MM.1S (cell line): ENCODE results near the gene SFT2D3.

Source experiments
- DNase-seq: peaks from one replicate; pipeline ENCODE4 v3.0.0-alpha.2; 2015
- H2AFZ ChIP-seq: fragments of 300-600 bp; sonication (generic); 2 replicates; pipeline ENCODE4 v1.6.0; 2016; ENCODE audit warnings: antibody characterized with exemption, low read length
- H3F3A ChIP-seq: fragments of 300-600 bp; sonication (generic); 2 replicates; pipeline ENCODE4 v1.6.1; 2016; ENCODE audit warnings: mild to moderate bottlenecking, antibody characterized with exemption, low read length, moderate library complexity, mixed read lengths; ENCODE audit not compliant: insufficient read depth
- H3K27ac ChIP-seq: fragments of 300-600 bp; sonication (generic); 2 replicates; pipeline ENCODE4 v1.5.1; 2016; ENCODE audit warnings: mild to moderate bottlenecking, low read length
- H3K27me3 ChIP-seq: fragments of 300-600 bp; sonication (generic); replicated peaks from 2 replicates; pipeline ENCODE4 v1.6.0; 2016; ENCODE audit warnings: low read length; ENCODE audit not compliant: insufficient read depth
- H3K36me3 ChIP-seq: fragments of 300-600 bp; sonication (generic); replicated peaks from 2 replicates; pipeline ENCODE4 v1.6.1; 2016; ENCODE audit warnings: mild to moderate bottlenecking, low read length, mixed read lengths; ENCODE audit not compliant: insufficient read depth
- H3K4me1 ChIP-seq: fragments of 300-600 bp; sonication (generic); 2 replicates; pipeline ENCODE4 v1.6.1; 2016; ENCODE audit warnings: low read length, mixed read lengths
- H3K4me2 ChIP-seq: fragments of 300-600 bp; sonication (generic); 2 replicates; pipeline ENCODE4 v1.6.0; 2016; ENCODE audit warnings: low read depth, low read length
- H3K4me3 ChIP-seq: fragments of 300-600 bp; sonication (generic); 2 replicates; pipeline ENCODE4 v1.5.1; 2016; ENCODE audit warnings: low read length, mixed read lengths
- H3K79me2 ChIP-seq: fragments of 300-600 bp; sonication (generic); 2 replicates; pipeline ENCODE4 v1.6.1; 2016; ENCODE audit warnings: mixed run types, low read length, mixed read lengths
- H3K9ac ChIP-seq: fragments of 300-600 bp; sonication (generic); 2 replicates; pipeline ENCODE4 v1.6.1; 2016; ENCODE audit warnings: low read length, mixed read lengths
- H3K9me2 ChIP-seq: fragments of 300-600 bp; sonication (generic); replicated peaks from 2 replicates; pipeline ENCODE4 v1.6.1; 2016; ENCODE audit warnings: mild to moderate bottlenecking, low read length, mixed read lengths; ENCODE audit not compliant: insufficient read depth
- H3K9me3 ChIP-seq: fragments of 300-600 bp; sonication (generic); replicated peaks from 2 replicates; pipeline ENCODE4 v1.6.1; 2016; ENCODE audit warnings: mild to moderate bottlenecking, low read length, mixed read lengths; ENCODE audit not compliant: insufficient read depth
- H4K20me1 ChIP-seq: fragments of 300-600 bp; sonication (generic); 2 replicates; pipeline ENCODE4 v1.6.1; 2016; ENCODE audit warnings: mild to moderate bottlenecking, low read length, moderate library complexity, mixed read lengths; ENCODE audit not compliant: insufficient read depth
- EZH2 ChIP-seq: fragments of 300-600 bp; sonication (generic); optimal IDR thresholded peaks from 2 replicates; pipeline ENCODE3; 2017; ENCODE audit warnings: low read depth, mild to moderate bottlenecking, antibody characterized with exemption, low read length, mixed read lengths
- EZH2phosphoT487 ChIP-seq: fragments of 300-600 bp; sonication (generic); IDR thresholded peaks from 2 replicates; pipeline ENCODE4 v1.6.1; 2018; ENCODE audit warnings: antibody characterized with exemption, low read length
- TF ChIP-seq, protein P1 (sequence below): fragments of 300-600 bp; sonication (generic); IDR thresholded peaks from 2 replicates; pipeline ENCODE4 v1.5.1; 2016; ENCODE audit warnings: antibody characterized with exemption, low read length, mixed read lengths

The SFT2D3 gene

DNA sequence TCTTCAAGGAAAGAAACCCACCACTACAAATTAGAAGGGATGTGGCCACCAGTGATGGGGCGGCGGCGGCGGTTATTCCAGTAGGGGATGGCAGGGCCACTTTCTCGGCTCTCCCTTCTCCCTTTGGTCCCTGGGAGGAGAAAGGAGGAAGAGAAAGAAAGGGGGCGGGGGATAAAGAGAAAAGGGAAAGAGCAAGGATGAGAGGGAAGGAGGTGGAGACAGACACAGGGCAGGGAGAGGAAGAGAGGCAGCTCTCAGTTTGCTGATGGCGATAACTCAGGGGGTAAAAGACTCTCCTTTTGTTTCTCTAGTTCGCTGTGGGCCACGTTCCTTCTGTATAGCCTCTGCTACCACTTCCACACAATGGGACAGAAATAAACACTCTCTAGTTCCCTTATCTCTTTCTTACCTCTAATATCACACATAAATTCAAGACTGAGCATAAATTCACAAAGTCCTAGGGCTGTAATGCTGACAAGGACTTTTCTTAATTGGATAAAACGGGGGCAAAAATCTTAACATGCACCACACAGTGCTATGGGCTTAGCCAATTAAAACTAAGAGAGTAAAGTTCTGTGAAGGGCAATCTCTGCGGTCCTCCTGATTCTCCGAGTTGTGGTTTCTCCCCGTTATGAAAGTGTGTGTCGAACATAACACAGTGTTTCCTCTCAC is 14.6 kb downstream of the SFT2D3 start:
- Histone ChIP-seq H3K27ac (no peak overlapping the region), H3K9ac (no peak overlapping the region), H3K4me2 (no peak overlapping the region), H3K79me2 (no peaks in the 10 kb centered on the region), H4K20me1 (no peaks in the 10 kb centered on the region), H3K9me3 (no peaks in the 10 kb centered on the region), H3K4me3 (no peak overlapping the region), H3K4me1 (no peaks in the 10 kb centered on the region), H3K36me3 (peaks cover 7% of the 10 kb centered on the region; the same call in 1 of the 2 replicates), H3K9me2 (no peaks in the 10 kb centered on the region), H3K27me3 (no peaks in the 10 kb centered on the region), H2AFZ (no peak overlapping the region), H3F3A (no peaks in the 10 kb centered on the region)
- TF ChIP-seq, protein P1, sequence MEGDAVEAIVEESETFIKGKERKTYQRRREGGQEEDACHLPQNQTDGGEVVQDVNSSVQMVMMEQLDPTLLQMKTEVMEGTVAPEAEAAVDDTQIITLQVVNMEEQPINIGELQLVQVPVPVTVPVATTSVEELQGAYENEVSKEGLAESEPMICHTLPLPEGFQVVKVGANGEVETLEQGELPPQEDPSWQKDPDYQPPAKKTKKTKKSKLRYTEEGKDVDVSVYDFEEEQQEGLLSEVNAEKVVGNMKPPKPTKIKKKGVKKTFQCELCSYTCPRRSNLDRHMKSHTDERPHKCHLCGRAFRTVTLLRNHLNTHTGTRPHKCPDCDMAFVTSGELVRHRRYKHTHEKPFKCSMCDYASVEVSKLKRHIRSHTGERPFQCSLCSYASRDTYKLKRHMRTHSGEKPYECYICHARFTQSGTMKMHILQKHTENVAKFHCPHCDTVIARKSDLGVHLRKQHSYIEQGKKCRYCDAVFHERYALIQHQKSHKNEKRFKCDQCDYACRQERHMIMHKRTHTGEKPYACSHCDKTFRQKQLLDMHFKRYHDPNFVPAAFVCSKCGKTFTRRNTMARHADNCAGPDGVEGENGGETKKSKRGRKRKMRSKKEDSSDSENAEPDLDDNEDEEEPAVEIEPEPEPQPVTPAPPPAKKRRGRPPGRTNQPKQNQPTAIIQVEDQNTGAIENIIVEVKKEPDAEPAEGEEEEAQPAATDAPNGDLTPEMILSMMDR: no peak
- no peak for TF ChIP-seq EZH2
- TF ChIP-seq EZH2phosphoT487: no peak
- no peak for DNase-seq

DNA sequence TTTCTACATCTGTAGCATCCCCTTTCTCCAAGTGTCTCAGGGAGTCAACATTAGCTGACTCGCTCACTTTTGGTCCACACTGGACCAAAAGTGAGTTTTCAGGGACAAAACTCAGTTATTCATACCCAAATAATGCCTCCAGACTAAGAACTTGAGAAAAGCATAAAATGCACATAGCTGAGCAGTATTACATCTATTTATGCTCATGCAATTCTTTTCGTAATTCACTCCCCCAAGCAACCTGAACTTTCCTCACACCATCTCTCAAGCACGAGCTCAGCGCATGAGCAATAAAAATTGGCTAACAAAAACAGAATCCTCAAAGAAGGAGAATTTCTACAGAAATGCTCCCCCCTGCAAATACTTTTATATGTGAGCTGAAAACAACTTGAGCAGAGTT is 17.0 kb downstream of the SFT2D3 start:
- H3K4me2 ChIP-seq: no peak overlapping the region
- DNase-seq: no peak
- no peaks in the 10 kb centered on the region for H3K27me3 ChIP-seq
- H3K9me3 ChIP-seq: no peaks in the 10 kb centered on the region
- peaks cover 7% of the 10 kb centered on the region; the same call in 1 of the 2 replicates for H3K36me3 ChIP-seq
- H3K9me2 ChIP-seq: no peaks in the 10 kb centered on the region
- no peaks in the 10 kb centered on the region for H3K4me1 ChIP-seq
- TF ChIP-seq EZH2: no peak
- TF ChIP-seq EZH2phosphoT487: no peak
- TF ChIP-seq, protein P1: no peak
- H4K20me1 ChIP-seq: no peaks in the 10 kb centered on the region
- H2AFZ ChIP-seq: no peak overlapping the region
- no peak overlapping the region for H3K9ac ChIP-seq
- no peak overlapping the region for H3K4me3 ChIP-seq
- no peaks in the 10 kb centered on the region for H3K79me2 ChIP-seq
- no peak overlapping the region for H3K27ac ChIP-seq
- H3F3A ChIP-seq: no peaks in the 10 kb centered on the region

DNA sequence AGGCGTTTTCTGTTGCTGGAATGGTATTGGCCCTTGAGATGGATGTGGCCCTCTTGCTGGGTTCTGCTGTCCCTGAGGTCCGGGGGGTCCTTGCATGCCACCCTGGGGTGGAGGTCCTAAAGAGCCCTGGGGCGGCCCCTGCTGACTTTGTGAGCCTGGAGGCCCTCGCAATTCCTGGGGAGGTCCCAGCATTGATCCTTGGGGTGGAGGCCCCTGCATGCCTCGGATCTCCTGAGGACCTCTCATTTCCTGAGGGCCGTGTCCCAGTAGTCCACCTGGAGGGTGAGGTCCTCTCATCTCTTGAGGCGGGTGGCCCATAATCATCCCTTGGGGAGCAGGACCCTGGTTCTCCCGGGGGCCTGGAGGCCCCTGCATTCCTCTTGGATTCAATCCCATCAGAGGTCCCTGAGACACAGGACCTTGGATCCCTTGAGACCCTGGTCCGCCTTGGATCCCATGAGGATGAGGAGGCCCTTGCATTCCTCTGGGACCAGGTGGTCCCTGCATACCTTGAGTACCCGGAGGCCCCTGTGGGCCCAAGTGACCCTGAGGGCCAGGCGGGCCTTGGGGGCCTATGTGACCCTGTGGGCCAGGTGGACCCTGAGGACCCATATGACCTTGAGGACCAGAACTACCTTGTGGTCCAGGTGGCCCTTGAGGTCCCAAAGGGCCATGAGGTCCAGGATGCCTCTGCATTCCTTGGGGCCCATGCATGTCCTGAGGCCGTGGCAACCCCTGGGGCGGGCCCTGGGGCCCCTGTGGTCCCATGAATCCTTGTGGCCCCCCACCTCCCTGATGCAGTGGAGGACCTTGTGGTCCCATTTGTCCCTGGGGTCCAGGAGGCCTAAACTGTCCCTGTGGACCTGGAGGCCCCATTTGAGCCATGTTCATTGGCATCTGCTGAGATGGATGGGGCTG is 18.3 kb downstream of the SFT2D3 start:
- peaks cover 7% of the 10 kb centered on the region; the same call in 1 of the 2 replicates for H3K36me3 ChIP-seq
- DNase-seq: no peak
- H3K9me3 ChIP-seq: no peaks in the 10 kb centered on the region
- no peaks in the 10 kb centered on the region for H3K4me1 ChIP-seq
- H3K27me3 ChIP-seq: no peaks in the 10 kb centered on the region
- no peaks in the 10 kb centered on the region for H3F3A ChIP-seq
- H3K4me2 ChIP-seq: no peak overlapping the region
- TF ChIP-seq EZH2phosphoT487 (no peak), EZH2 (no peak)
- TF ChIP-seq, protein P1: no peak
- H3K27ac ChIP-seq: no peak overlapping the region
- no peak overlapping the region for H2AFZ ChIP-seq
- H3K9me2 ChIP-seq: no peaks in the 10 kb centered on the region
- no peaks in the 10 kb centered on the region for H4K20me1 ChIP-seq
- H3K4me3 ChIP-seq: no peak overlapping the region
- no peaks in the 10 kb centered on the region for H3K79me2 ChIP-seq
- H3K9ac ChIP-seq: no peak overlapping the region
